Ecto neural progenitor cell (in vitro differentiated cells): ENCODE results near the gene ASTN2.
A peak's percentile ranks its signal among the peaks of the same experiment; 100 is the strongest.

ENCODE experiments used
- DNase-seq: peaks from one replicate; pipeline ENCODE4 v3.0.0-alpha.2; 2018; ENCODE audit warnings: low spot score

Gene ASTN2

GRCh38 chr9:116800074-116800473 lies 614.8 kb downstream of the ASTN2 start:
- DNase-seq: no peak

GRCh38 chr9:116798521-116798920 lies 616.3 kb downstream of the ASTN2 start:
- DNase-seq: no peak

- no peak for DNase-seq
These were observed 617.6 kb downstream of the ASTN2 start for GRCh38 chr9:116797276-116797675.

- DNase-seq: no peak
These were observed 618.2 kb downstream of the ASTN2 start for GRCh38 chr9:116796669-116797068.

GRCh38 chr9:116795821-116796220 lies 619.0 kb downstream of the ASTN2 start:
- no peak for DNase-seq

- DNase-seq: peak; percentile 59
These were observed 622.6 kb downstream of the ASTN2 start for GRCh38 chr9:116792271-116792670.

GRCh38 chr9:116791326-116791725 lies 623.5 kb downstream of the ASTN2 start:
- DNase-seq: no peak

GRCh38 chr9:116789081-116789480 lies 625.8 kb downstream of the ASTN2 start:
- no peak for DNase-seq

GRCh38 chr9:116786737-116787136 lies 628.1 kb downstream of the ASTN2 start:
- DNase-seq: no peak

GRCh38 chr9:116777116-116777515 lies 637.7 kb downstream of the ASTN2 start:
- DNase-seq: no peak

- no peak for DNase-seq
These were observed 640.3 kb downstream of the ASTN2 start for GRCh38 chr9:116774421-116775180.

GRCh38 chr9:116767219-116767618 lies 647.6 kb downstream of the ASTN2 start:
- DNase-seq: peak; percentile 61

GRCh38 chr9:116765011-116765410 lies 649.8 kb downstream of the ASTN2 start:
- DNase-seq: no peak

GRCh38 chr9:116763770-116764169 lies 651.1 kb downstream of the ASTN2 start:
- DNase-seq: no peak

GRCh38 chr9:116760636-116761035 lies 654.2 kb downstream of the ASTN2 start:
- DNase-seq: no peak

GRCh38 chr9:116757030-116757429 lies 657.8 kb downstream of the ASTN2 start:
- no peak for DNase-seq

- no peak for DNase-seq
These were observed 661.5 kb downstream of the ASTN2 start for GRCh38 chr9:116753389-116753788.

- DNase-seq: no peak
These were observed 664.3 kb downstream of the ASTN2 start for GRCh38 chr9:116750510-116750909.

GRCh38 chr9:116749772-116750171 lies 665.1 kb downstream of the ASTN2 start:
- no peak for DNase-seq

GRCh38 chr9:116749176-116749575 lies 665.7 kb downstream of the ASTN2 start:
- DNase-seq: no peak

GRCh38 chr9:116741742-116742141 lies 673.1 kb downstream of the ASTN2 start:
- DNase-seq: no peak

- no peak for DNase-seq
These were observed 673.6 kb downstream of the ASTN2 start for GRCh38 chr9:116741086-116741740.

- peak; percentile 93 for DNase-seq
These were observed 677.7 kb downstream of the ASTN2 start for GRCh38 chr9:116737152-116737546.
